GM19463 (cell line): ENCODE measurements around the gene AHCYL2.
"Not testable (repeated sequence)": the region's sequence is repeated elsewhere in the genome, so short reads cannot be mapped to it uniquely, and the experiment has no call there.

Source experiments
- ATAC-seq: cut with Tn5 transposase; IDR thresholded peaks from one replicate; pipeline ENCODE4 v1.9.1; 2021; ENCODE audit warnings: mild to moderate bottlenecking, moderate library complexity; ENCODE audit not compliant: unreplicated experiment

The AHCYL2 gene

GRCh38 chr7:129208667-129209066 lies 16.2 kb upstream of the AHCYL2 start:
- ATAC-seq: no peak

GRCh38 chr7:129209067-129209926 lies 15.5 kb upstream of the AHCYL2 start:
- ATAC-seq: no peak

DNA sequence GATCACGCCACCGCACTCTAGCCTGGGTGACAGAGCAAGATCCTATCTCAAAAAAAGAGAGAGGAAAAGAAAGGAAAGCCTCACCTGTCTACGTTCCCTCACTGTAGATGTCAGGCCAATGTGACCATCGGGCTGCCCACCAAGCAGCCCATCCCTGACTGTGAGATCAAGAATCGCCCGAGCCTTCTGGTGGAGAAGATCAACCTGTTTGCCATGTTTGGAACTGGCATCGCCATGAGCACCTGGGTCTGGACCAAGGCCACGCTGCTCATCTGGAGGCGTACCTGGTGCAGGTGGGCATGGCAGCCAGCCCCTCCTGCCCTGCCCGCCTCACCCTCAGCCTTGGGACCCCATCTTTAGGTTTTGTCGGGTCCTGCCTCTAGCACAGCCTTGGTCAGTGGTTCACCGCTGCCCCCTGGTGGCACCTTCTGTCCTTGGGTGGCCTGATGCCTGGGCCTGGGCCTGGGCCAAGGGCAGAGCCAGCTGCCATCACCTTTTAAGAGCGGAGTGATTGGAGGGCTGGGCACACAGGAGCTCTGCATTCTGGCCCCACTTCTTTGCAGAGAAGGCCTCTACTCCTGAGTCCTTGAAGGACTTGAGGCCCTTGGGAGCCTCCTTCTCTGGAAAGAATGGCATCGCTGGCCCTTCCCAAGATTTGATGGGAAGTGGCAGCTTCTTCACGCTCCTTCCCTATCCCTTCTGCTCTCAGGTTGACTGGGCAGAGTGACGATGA lies 14.4 kb upstream of the AHCYL2 start:
- no peak for ATAC-seq

DNA sequence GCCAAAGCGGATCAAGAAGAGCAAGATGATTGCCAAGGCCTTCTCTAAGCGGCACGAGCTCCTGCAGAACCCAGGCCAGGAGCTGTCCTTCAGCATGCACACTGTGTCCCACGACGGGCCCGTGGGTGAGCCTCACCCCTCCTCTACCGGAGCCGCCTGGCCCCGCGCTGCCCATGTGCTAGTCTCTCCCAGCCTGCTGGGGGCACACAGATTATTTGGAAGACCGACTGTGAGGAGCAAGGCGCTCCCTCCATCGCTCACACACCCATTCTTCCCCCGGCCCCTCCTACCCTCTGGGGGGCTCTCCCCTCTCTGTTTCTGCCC lies 13.9 kb upstream of the AHCYL2 start:
- ATAC-seq: no peak

DNA sequence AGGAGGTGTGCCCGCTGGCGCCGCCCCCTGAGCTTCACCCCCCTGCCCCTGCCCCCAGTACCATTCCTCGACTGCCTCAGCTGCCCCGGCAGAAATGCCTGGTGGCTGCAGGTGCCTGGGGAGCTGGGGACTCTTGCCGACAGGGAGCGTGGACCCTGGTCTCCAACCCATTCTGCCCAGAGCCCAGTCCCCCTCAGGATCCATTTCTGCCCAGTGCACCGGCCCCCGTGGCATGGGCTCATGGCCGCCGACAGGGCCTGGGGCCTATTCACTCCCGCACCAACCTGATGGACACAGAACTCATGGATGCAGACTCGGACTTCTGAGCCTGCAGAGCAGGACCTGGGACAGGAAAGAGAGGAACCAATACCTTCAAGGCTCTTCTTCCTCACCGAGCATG lies 12.7 kb upstream of the AHCYL2 start:
- ATAC-seq: no peak

DNA sequence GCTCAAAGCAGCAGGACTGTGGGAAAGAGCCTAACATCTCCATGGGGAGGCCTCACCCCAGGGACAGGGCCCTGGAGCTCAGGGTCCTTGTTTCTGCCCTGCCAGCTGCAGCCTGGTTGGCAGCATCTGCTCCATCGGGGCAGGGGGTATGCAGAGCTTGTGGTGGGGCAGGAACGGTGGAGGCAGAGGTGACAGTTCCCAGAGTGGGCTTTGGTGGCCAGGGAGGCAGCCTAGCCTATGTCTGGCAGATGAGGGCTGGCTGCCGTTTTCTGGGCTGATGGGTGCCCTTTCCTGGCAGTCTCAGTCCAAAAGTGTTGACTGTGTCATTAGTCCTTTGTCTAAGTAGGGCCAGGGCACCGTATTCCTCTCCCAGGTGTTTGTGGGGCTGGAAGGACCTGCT lies 12.2 kb upstream of the AHCYL2 start:
- no peak for ATAC-seq

GRCh38 chr7:129213828-129214227 lies 11.0 kb upstream of the AHCYL2 start:
- no peak for ATAC-seq

GRCh38 chr7:129215691-129216090 lies 9.1 kb upstream of the AHCYL2 start:
- ATAC-seq: not testable (repeated sequence)

- not testable (repeated sequence) for ATAC-seq
Measured at GRCh38 chr7:129216101-129216715, 8.6 kb upstream of the AHCYL2 start.

GRCh38 chr7:129216821-129217416 lies 7.9 kb upstream of the AHCYL2 start:
- not testable (repeated sequence) for ATAC-seq

GRCh38 chr7:129218514-129219062 lies 6.2 kb upstream of the AHCYL2 start:
- no peak for ATAC-seq

- ATAC-seq: not testable (repeated sequence)
Measured at GRCh38 chr7:129219166-129219565, 5.7 kb upstream of the AHCYL2 start.

DNA sequence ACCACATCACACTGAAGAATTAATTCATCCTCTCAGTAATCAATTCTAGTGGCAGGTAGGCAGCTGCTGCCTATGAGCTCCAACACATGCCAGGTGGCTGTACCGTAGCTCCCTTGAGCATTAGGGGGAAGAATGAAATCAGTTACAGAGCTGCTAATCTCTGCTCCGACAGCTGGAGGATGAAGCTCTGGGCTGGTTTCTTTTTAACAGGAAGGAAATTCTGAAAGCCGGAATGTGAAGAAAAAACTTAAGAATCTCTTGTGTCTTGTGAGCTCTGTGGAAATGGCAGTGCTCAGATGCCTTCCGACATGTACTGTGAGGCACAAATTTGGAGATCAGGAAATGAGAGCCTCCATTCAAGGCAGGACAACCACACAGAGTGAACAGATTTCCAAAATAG lies 2.8 kb upstream of the AHCYL2 start:
- no peak for ATAC-seq

DNA sequence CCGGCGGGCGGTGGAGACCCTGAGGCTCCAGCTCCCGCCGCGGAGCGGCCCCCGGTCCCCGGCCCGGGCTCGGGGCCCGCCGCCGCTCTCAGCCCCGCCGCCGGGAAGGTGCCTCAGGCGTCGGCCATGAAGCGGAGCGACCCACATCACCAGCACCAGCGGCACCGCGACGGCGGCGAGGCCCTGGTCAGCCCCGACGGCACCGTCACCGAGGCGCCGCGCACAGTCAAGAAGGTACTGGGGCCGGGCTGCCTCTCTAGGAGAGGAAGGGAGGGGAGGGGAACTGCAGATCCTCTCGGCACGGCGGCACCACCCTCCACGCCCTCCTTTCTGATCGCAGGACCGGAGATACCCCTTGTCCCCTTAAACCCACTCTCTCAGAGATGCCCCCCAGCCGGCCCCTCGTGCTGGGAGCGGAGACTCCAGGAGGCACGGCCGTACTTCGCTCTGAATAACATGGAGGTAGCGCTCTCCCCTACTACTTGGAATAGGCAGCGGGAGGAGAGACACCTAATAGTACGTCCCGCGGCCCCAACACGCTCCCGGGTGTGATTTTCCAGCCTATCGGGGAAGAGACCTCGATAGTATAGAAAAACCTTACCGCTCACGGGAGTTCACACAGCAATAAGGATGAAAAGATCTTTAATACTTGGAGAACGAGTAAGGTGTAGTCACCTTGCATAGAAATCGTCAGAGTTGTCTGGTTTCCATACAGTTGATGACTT lies 538 bp downstream of the AHCYL2 start:
- peak; percentile 27 for ATAC-seq

DNA sequence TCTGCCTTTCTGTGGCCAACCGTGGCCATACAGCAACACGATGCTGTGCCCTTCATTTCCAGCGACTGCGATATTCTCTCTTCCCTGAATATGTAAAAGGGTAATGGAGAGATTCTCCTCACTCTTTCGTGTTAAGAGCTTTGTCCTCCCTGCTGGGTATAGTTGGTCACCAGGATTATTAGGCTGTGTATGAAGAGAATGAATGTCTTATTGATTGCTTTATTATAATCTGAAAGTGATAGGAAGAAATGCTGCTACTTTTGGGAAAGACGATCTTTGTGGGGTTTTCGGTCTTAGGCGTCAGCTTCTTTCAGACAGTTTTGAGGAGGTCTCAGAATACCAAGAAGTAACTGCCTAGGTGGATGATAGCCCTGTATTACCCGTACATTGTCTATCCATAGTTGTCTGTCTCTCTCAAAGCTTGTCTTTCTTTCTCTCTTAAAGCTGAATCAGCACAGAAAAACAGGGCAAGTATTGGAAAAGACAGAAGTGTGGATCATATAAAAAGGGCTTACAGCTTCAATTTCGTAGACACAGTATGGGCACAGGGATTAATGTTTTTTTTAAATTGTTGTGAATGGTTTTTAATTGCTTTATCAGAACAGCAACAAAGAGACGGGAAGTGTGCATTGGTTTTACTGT lies 1.2 kb downstream of the AHCYL2 start:
- ATAC-seq: no peak

GRCh38 chr7:129227646-129228578 lies 3.1 kb downstream of the AHCYL2 start:
- ATAC-seq: no peak

GRCh38 chr7:129228633-129229032 lies 3.8 kb downstream of the AHCYL2 start:
- no peak for ATAC-seq

DNA sequence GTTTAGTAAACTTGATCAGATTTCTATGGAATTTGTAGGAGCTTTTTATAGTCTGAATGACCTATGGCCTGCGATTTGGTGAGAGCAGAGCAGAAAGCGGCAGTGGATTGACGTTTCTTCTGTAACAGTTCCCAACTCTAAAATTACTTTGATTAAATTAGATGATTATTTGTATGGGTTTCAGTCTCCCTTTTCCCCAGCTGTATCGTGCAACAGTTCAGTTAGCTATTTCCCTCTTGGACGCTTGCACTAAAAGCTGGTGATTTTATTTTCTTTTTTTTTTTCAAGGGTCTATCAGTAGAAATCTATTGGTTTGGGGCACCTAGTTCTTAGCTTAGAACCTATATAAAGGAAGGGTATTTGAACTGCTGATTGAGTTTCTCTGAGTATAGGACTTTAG lies 6.8 kb downstream of the AHCYL2 start:
- ATAC-seq: no peak

DNA sequence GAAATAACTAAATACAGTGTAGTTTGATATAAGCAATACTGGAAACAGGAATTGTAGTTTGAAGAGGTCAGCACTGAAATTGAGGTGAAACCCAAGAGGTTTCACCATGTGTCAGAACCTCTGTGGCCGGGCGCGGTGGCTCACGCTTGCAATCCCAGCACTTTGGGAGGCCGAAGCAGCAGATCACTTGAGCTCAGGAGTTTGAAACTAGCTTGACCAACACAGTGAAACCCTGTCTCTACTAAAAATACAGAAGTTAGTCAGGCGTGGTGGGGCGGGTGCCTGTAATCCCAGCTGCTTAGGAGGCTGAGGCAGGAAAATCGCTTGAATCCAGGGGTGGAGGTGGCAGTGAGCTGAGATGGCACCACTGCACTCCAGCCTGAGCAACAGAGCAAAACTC lies 13.7 kb downstream of the AHCYL2 start:
- no peak for ATAC-seq
